Mesothelial cell of epicardium (in vitro differentiated cells): ENCODE data around the gene SDR42E1. TPM values are rescaled to one million over a fixed set of nuclear protein-coding genes. Genes with fewer than 3 reads are reported as not detected.

Experiments used
- DNase-seq, 2 experiments: peaks; one replicate each; pipeline ENCODE4 v3.0.0; 2021; ENCODE audit warnings: low spot score in 2 of 2; ENCODE audit not compliant: unreplicated experiment in 2 of 2
- H3K27ac Mint-ChIP-seq: 2 replicates; pipeline ENCODE4 v1.8.0; 2021; ENCODE audit warnings: mixed read lengths
- H3K27me3 Mint-ChIP-seq: 2 replicates; pipeline ENCODE4 v1.8.0; 2021; ENCODE audit warnings: low read depth, mixed read lengths
- H3K36me3 Mint-ChIP-seq: 2 replicates; pipeline ENCODE4 v1.8.0; 2021; ENCODE audit warnings: mixed read lengths
- H3K4me1 Mint-ChIP-seq: 2 replicates; pipeline ENCODE4 v1.8.0; 2021; ENCODE audit warnings: mixed read lengths
- H3K4me3 Mint-ChIP-seq: 2 replicates; pipeline ENCODE4 v1.8.0; 2021; ENCODE audit warnings: mild to moderate bottlenecking, moderate library complexity, mixed read lengths
- H3K9me3 Mint-ChIP-seq: 2 replicates; pipeline ENCODE4 v1.8.0; 2021; ENCODE audit warnings: mixed read lengths
- CTCF ChIP-seq: fragments of 200-600 bp; sonication (generic); IDR thresholded peaks from one replicate; pipeline ENCODE4 v1.5.0; 2021; ENCODE audit warnings: antibody characterized with exemption; ENCODE audit not compliant: unreplicated experiment
- total RNA-seq: library from RNA; stranded (reverse); gene quantifications from 3 replicates; pipeline ENCODE4 v1.2.1, GENCODE V29; 2021

SDR42E1 gene
- total RNA-seq, 1 donor from 2014 or later: 0.13 TPM

GRCh38 chr16:82031116-82032084 is 20.1 kb upstream of the SDR42E1 start:
- H3K27me3 Mint-ChIP-seq: peaks cover 8% of the 10 kb centered on the region
- no peaks in the 10 kb centered on the region for H3K36me3 Mint-ChIP-seq
- no peaks in the 10 kb centered on the region for H3K9me3 Mint-ChIP-seq
- DNase-seq: no peak
- TF ChIP-seq CTCF: no peak
- peaks cover 18% of the 10 kb centered on the region for H3K4me1 Mint-ChIP-seq
- no peak overlapping the region for H3K4me3 Mint-ChIP-seq
- no peak overlapping the region for H3K27ac Mint-ChIP-seq

GRCh38 chr16:82027629-82028064 is 16.4 kb upstream of the SDR42E1 start:
- Mint-ChIP-seq H3K36me3 (no peaks in the 10 kb centered on the region), H3K9me3 (peaks cover 15% of the 10 kb centered on the region), H3K27me3 (peaks cover 28% of the 10 kb centered on the region), H3K27ac (no peak overlapping the region), H3K4me1 (no peaks in the 10 kb centered on the region), H3K4me3 (no peak overlapping the region)
- no peak for DNase-seq
- TF ChIP-seq CTCF: no peak

GRCh38 chr16:82024883-82025282 is 13.6 kb upstream of the SDR42E1 start:
- no peaks in the 10 kb centered on the region for H3K36me3 Mint-ChIP-seq
- H3K9me3 Mint-ChIP-seq: peaks cover 15% of the 10 kb centered on the region
- H3K4me1 Mint-ChIP-seq: no peaks in the 10 kb centered on the region

GRCh38 chr16:82024316-82024715 is 13.0 kb upstream of the SDR42E1 start:
- H3K4me1 Mint-ChIP-seq: no peaks in the 10 kb centered on the region
- peaks cover 15% of the 10 kb centered on the region for H3K9me3 Mint-ChIP-seq
- TF ChIP-seq CTCF: no peak
- no peak overlapping the region for H3K27ac Mint-ChIP-seq
- H3K36me3 Mint-ChIP-seq: no peaks in the 10 kb centered on the region
- H3K27me3 Mint-ChIP-seq: peaks cover 37% of the 10 kb centered on the region
- DNase-seq: no peak
- no peak overlapping the region for H3K4me3 Mint-ChIP-seq

More at GRCh38 chr16:82024883-82025282, 13.6 kb upstream of the SDR42E1 start:
- DNase-seq: no peak
- no peak for TF ChIP-seq CTCF
- H3K27ac Mint-ChIP-seq: no peak overlapping the region
- H3K4me3 Mint-ChIP-seq: no peak overlapping the region
- H3K27me3 Mint-ChIP-seq: peaks cover 31% of the 10 kb centered on the region

GRCh38 chr16:82023206-82023605 is 11.9 kb upstream of the SDR42E1 start:
- Mint-ChIP-seq H3K27ac (no peak overlapping the region), H3K36me3 (no peaks in the 10 kb centered on the region), H3K9me3 (peaks cover 15% of the 10 kb centered on the region), H3K4me3 (no peak overlapping the region), H3K4me1 (no peaks in the 10 kb centered on the region), H3K27me3 (peaks cover 47% of the 10 kb centered on the region)
- TF ChIP-seq CTCF: no peak
- DNase-seq: no peak
